Measurements from ENCODE around the gene AIM2.

- TF ChIP-seq EZH2 (IDR thresholded peaks at IDR 0.05; ENCODE audit: insufficient read depth, poor library complexity, severe bottlenecking) (no peak), EZH2phosphoT487 (IDR thresholded peaks at IDR 0.05; ENCODE audit: insufficient read depth, low read depth) (no peak)
Measured at GRCh38 chr1:159014003-159014571, 62.5 kb downstream of the AIM2 start.

Data from GM23248 (cell line).